DND-41 (cell line): ENCODE measurements around the gene NPIPA2.
"Not testable (repeated sequence)": the region's sequence is repeated elsewhere in the genome, so short reads cannot be mapped to it uniquely, and the experiment has no call there.

Experiments used
- CTCF ChIP-seq: IDR thresholded peaks from 2 replicates; pipeline ENCODE4 v1.5.1; 2012; ENCODE audit warnings: borderline replicate concordance, low read length, moderate library complexity, mild to moderate bottlenecking; ENCODE audit not compliant: poor library complexity, severe bottlenecking; ENCODE audit errors: extremely low read depth
- EZH2 ChIP-seq: IDR thresholded peaks from 3 replicates; pipeline ENCODE4 v1.6.1; 2012; ENCODE audit warnings: borderline replicate concordance, low read depth, mild to moderate bottlenecking, moderate library complexity, low read length, inconsistent platforms; ENCODE audit not compliant: severe bottlenecking

- not testable (repeated sequence) for TF ChIP-seq CTCF, EZH2
These were observed 43.8 kb downstream of the NPIPA2 start for GRCh38 chr16:14786180-14786579.
